GM10248 (cell line): ENCODE results near the gene FASTKD3.
A peak's percentile ranks its signal among the peaks of the same experiment; 100 is the strongest.

ENCODE experiments used
- CTCF ChIA-PET: fragments of 300-600 bp; sonication (Branson Sonifier 250); formaldehyde crosslinking; extraction: SDS; loops from one replicate; lab custom pipeline; 2021; ENCODE audit warnings: antibody characterized with exemption; lab: Yijun Ruan, JAX
- POLR2A ChIA-PET: fragments of 350-650 bp; sonication (Branson Sonifier 250); formaldehyde crosslinking; extraction: SDS; loops from one replicate; lab custom pipeline; 2020; ENCODE audit warnings: antibody characterized with exemption; lab: Yijun Ruan, JAX
- DNase-seq: peaks from one replicate; pipeline ENCODE4 v3.0.0; 2012; ENCODE audit errors: extremely low spot score
- CTCF ChIP-seq: IDR thresholded peaks from 2 replicates; pipeline ENCODE4 v1.5.1; 2012; ENCODE audit warnings: mild to moderate bottlenecking, low read depth; ENCODE audit errors: extremely low read depth, missing control alignments, control extremely low read depth

FASTKD3 gene

GRCh38 chr5:7881816-7882215 is 13.0 kb upstream of the FASTKD3 start:
- TF ChIP-seq CTCF, result no peak
- POLR2A ChIA-PET, result no interaction called here
- CTCF ChIA-PET, result interaction anchor here (1.0 to 1.6 kb wide), 3 partner anchors 10 to 11 kb away, joined by 3 to 5 read pairs (median 4); no protein-coding TSS in a partner anchor
- no peak for DNase-seq

- POLR2A ChIA-PET, result no interaction called here
Measured at GRCh38 chr5:7881091-7881490, 12.3 kb upstream of the FASTKD3 start.

GRCh38 chr5:7878381-7878873 is 9.6 kb upstream of the FASTKD3 start:
- ChIA-PET POLR2A (interaction anchor here (1.0 kb wide), 1 partner anchor 10 kb away, joined by 3 read pairs; the partner anchor contains the start of genes FASTKD3 and MTRR), CTCF (interaction anchor here (2.9 to 8.3 kb wide), 2 partner anchors 7 to 11 kb away, joined by 13 to 75 read pairs; partner anchors contain the start of genes FASTKD3 and MTRR)
- DNase-seq, result peak; percentile 65
- TF ChIP-seq CTCF, result no peak

More at GRCh38 chr5:7881091-7881490, 12.3 kb upstream of the FASTKD3 start:
- CTCF ChIA-PET, result interaction anchor here (1.5 to 1.6 kb wide), 3 partner anchors 9 to 12 kb away, joined by 4 to 5 read pairs (median 4); partner anchors contain the start of genes FASTKD3 and MTRR
- no peak for TF ChIP-seq CTCF
- DNase-seq, result no peak

DNA sequence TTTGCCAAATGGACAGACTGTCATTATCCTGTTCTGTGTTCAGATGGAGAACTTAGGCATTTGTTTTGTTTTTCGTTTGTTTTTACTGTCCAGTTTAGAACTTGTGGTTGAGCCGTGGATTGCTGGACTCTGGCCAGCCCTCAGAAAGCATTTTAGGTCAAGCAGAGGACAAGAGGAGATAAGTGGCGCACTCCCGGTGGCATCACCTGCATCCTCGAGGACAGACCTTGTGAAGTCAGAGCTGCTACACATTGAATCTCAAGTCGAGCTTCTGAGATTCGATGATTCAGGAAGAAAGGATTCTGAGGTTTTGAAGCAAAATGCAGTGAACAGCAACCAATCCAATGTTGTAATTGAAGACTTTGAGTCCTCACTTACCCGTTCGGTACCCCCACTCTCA is 9.0 kb upstream of the FASTKD3 start:
- POLR2A ChIA-PET, result interaction anchor here (1.0 kb wide), 1 partner anchor 9 kb away, joined by 3 read pairs; the partner anchor contains the start of genes FASTKD3 and MTRR
- DNase-seq, result no peak
- CTCF ChIA-PET, result interaction anchor here (2.9 to 8.3 kb wide), 2 partner anchors 8 to 10 kb away, joined by 13 to 75 read pairs; partner anchors contain the start of genes FASTKD3 and MTRR
- TF ChIP-seq CTCF, result no peak

- ChIA-PET CTCF (interaction anchor here (1.3 to 8.3 kb wide), 3 partner anchors 9 to 210 kb away, joined by 3 to 75 read pairs (median 13); partner anchors contain the start of genes FASTKD3 and MTRR), POLR2A (no interaction called here)
- no peak for DNase-seq
- TF ChIP-seq CTCF, result no peak
Measured at GRCh38 chr5:7876867-7877266, 8.0 kb upstream of the FASTKD3 start.

- TF ChIP-seq CTCF, result no peak
- DNase-seq, result no peak
- POLR2A ChIA-PET, result no interaction called here
- CTCF ChIA-PET, result interaction anchor here (2.1 to 8.3 kb wide), 2 partner anchors 10 to 17 kb away, joined by 11 to 75 read pairs; no protein-coding TSS in a partner anchor
Measured at GRCh38 chr5:7875151-7875550, 6.3 kb upstream of the FASTKD3 start.
